ENCODE data around the gene ATG2A. TPM values are rescaled to one million over a fixed set of nuclear protein-coding genes. Genes with fewer than 3 reads are reported as not detected.

The ATG2A gene
- total and polyA plus RNA-seq, 12 donors: 3.6 to 43.5 (median 33.1) TPM

- Histone ChIP-seq H3K9me3 (replicated peaks in 1 of 3) (no peaks in the 10 kb centered on the region), H3K27me3 (no peaks in the 10 kb centered on the region), H3K4me3 (no peak overlapping the region), H3K4me1 (replicated peaks in 1 of 2) (peaks cover 3 to 26% of the 10 kb centered on the region in 2 donors), H3K27ac (no peak overlapping the region), H3K36me3 (replicated peaks in 1 of 2) (peaks cover 0 to 51% of the 10 kb centered on the region in 2 donors)
- intact Hi-C loops (cut with DNase I): no loop called here
- WGBS, 4 donors: 93 to 100% (median 94%) methylated on average over 9 to 17 of the region's 17 CpGs
- no peak for DNase-seq
- TF ChIP-seq POLR2A (IDR thresholded peaks at IDR 0.05) (no peak), CTCF (IDR thresholded peaks at IDR 0.05) (no peak)
Measured at GRCh38 chr11:64914123-64914522, 2.9 kb downstream of the ATG2A start.

- H3K27ac ChIP-seq: no peak overlapping the region
- WGBS, 4 donors: 89 to 92% (median 90%) methylated on average over 6 to 18 of the region's 18 CpGs
- H3K9me3 ChIP-seq (replicated peaks in 1 of 3): no peaks in the 10 kb centered on the region
- peaks cover 0 to 60% of the 10 kb centered on the region in 2 donors for H3K36me3 ChIP-seq (replicated peaks in 1 of 2)
- peaks cover 3 to 22% of the 10 kb centered on the region in 2 donors for H3K4me1 ChIP-seq (replicated peaks in 1 of 2)
- no peak overlapping the region for H3K4me3 ChIP-seq
- no peak for DNase-seq
- no peaks in the 10 kb centered on the region for H3K27me3 ChIP-seq
- TF ChIP-seq CTCF (IDR thresholded peaks at IDR 0.05) (no peak), POLR2A (IDR thresholded peaks at IDR 0.05) (no peak)
- intact Hi-C loops (cut with DNase I): no loop called here
Measured at GRCh38 chr11:64913171-64913727, 3.8 kb downstream of the ATG2A start.

DNA sequence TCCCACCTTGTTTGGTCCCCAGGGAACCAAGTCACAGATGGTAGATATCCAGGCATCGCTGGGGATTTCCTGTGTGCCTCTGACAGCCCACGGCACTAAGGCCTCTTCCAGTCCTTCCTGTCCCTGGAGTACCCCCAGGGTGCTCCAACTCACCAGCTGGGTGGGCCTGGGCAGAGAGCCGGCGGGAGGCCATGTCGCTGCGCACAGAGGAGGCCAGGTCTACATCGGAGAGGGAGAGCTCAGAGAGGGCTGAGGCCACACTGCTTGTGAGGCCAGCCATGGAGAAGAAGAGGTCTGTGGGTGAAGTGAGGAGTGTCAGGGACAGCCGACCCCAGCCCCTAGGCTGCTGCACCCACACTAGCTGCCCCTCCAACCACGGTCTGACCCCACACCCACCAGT, 5.3 kb downstream of the ATG2A start:
- Histone ChIP-seq H3K27me3 (no peaks in the 10 kb centered on the region), H3K4me3 (no peak overlapping the region), H3K4me1 (replicated peaks in 1 of 2) (peaks cover 0 to 15% of the 10 kb centered on the region in 2 donors), H3K36me3 (replicated peaks in 1 of 2) (peaks cover 0 to 75% of the 10 kb centered on the region in 2 donors), H3K27ac (no peak overlapping the region), H3K9me3 (replicated peaks in 1 of 3) (no peaks in the 10 kb centered on the region)
- intact Hi-C loops (cut with DNase I): no loop called here
- TF ChIP-seq POLR2A (IDR thresholded peaks at IDR 0.05): no peak
- WGBS, 4 donors: 86 to 94% (median 92%) methylated on average over 7 to 9 of the region's 9 CpGs
- DNase-seq: no peak

DNA sequence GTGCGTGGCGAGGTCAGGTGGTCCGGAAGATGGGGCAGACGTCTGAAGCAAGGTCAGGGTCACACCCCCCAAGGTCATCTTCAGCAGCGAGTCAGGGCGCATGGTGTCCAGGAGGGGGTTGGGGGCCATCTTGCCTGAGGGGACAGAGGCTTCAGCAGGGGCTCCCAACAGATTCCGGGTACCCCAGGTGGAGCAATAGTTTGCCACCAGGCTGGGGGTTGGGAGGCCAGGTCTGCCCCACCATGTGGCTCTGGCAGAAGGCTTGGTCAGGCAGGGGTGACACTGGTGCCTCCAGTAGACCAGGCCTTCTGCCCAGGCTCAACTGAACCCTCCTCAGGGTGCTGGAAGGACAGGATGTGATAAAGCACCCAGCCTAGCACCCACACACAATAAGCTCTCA, 5.9 kb downstream of the ATG2A start:
- peaks cover 0 to 11% of the 10 kb centered on the region in 2 donors for H3K4me1 ChIP-seq (replicated peaks in 1 of 2)
- peaks cover 0 to 81% of the 10 kb centered on the region in 2 donors for H3K36me3 ChIP-seq (replicated peaks in 1 of 2)
- no peaks in the 10 kb centered on the region for H3K27me3 ChIP-seq
- no peak overlapping the region for H3K4me3 ChIP-seq
- intact Hi-C loops (cut with DNase I): no loop called here
- no peak for TF ChIP-seq CTCF (IDR thresholded peaks at IDR 0.05)
- no peak for TF ChIP-seq POLR2A (IDR thresholded peaks at IDR 0.05)
- no peaks in the 10 kb centered on the region for H3K9me3 ChIP-seq (replicated peaks in 1 of 3)
- DNase-seq: no peak
- no peak overlapping the region for H3K27ac ChIP-seq
- WGBS, 4 donors: 65 to 72% (median 67%) methylated on average over 6 to 7 of the region's 7 CpGs

DNA sequence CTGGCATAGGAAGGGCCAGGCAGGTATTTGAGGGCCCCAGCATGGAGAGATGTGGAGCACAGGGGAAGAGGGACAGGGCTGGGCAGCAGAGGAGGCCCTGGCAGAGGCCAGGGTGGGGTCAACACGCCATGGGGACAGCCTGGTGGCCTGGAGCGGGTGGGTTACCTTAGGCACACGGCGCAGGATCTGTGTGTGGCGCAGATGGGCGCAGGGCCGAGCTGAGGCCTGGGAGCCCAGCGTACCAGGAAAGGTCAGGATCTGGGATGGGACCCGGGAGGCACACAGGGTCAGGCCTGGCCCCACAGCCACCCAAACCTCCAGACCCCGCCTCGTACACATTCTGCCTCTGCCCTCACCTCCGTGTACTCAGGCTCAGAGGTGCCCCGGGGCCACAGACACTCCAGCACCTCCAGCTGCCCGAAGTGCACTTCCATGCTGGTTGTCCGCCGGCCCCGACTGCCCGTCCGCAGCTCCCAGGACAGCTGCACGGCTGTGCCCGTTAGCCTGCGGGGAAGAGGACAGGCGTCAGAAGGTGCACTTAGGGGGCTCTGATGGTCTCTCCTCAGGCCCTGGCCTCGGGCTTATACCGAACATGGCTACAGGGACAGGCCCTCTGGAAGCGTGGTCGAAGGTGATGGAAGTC, 6.4 kb downstream of the ATG2A start:
- peaks cover 0 to 87% of the 10 kb centered on the region in 2 donors for H3K36me3 ChIP-seq (replicated peaks in 1 of 2)

More for the DNA sequence above, 6.4 kb downstream of the ATG2A start:
- TF ChIP-seq POLR2A (IDR thresholded peaks at IDR 0.05) (no peak), CTCF (IDR thresholded peaks at IDR 0.05) (no peak)
- 91 to 95% (median 93%) methylated on average over 13 to 27 of the region's 27 CpGs for WGBS, 4 donors
- no peak overlapping the region for H3K27ac ChIP-seq
- no peak overlapping the region for H3K4me3 ChIP-seq
- no peak for DNase-seq
- intact Hi-C loops (cut with DNase I): no loop called here
- peaks cover 0 to 6% of the 10 kb centered on the region in 2 donors for H3K4me1 ChIP-seq (replicated peaks in 1 of 2)
- no peaks in the 10 kb centered on the region for H3K9me3 ChIP-seq (replicated peaks in 1 of 3)
- H3K27me3 ChIP-seq: no peaks in the 10 kb centered on the region

Measured in adrenal gland (tissue), 12 donors.